HUDEP-2 (cell line): ENCODE data around the gene RALGAPB.
"Not testable (repeated sequence)": the region's sequence is repeated elsewhere in the genome, so short reads cannot be mapped to it uniquely, and the experiment has no call there.

ENCODE experiments used
- DNase-seq, 76 experiments: peaks; one replicate each; lab custom pipeline; 2025; ENCODE audit not compliant: unreplicated experiment in 76 of 76; lab: John Stamatoyannopoulos, UW

The RALGAPB gene

DNA sequence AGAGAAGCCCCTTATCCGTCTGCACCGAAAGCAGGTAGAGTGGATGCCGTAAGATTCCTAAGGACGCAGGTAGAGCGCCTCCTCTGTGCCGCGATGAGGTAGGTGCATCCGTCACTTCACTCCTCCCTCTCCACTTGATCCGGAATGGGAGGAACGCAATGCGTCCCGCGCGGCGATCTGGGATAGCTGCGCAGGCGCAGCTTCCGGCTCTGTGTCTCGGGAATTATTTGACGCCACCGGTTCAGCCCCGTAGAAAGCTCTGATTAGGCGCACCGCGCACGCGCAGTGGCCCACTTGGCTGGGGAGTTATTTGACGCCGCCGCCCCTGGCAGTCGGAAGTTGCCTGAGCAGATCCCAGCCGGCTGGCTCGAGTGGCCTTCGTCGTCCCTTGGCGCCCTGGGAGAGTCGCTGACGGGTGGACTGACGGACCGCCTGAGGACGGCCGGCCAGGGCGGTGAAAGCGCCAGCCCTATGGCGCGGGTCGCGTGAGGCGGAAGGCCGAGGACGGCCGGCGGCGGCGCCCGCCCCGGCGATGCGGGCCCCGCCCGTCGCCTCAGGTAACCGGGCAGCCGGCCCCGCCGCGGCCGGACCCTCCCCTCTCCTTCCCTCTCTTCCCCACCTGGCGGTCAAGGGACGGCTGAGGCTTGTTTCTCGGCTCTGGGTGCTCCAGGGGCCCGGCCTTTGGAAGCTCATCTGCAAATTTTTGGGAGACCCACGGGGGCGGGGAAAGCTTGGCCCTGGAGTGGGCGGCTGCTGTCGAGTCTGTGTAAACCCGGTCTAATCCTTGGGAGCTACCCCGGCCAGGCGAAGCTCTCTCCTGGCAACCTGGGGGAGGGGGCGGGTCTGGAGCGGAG, at the start of gene RALGAPB:
Gene RALGAPB, plus strand, starts transcription at position 331 of the 854 bp plus-strand sequence. CDS start 15,590 bp downstream, outside the sequence.
- peak in 75 of 76 experiments; percentile 49 to 99 (median 96) for DNase-seq

- DNase-seq: no peak
Observed at GRCh38 chr20:38423541-38423940, 49.1 kb upstream of the RALGAPB start.

GRCh38 chr20:38424401-38424800, 48.2 kb upstream of the RALGAPB start:
- DNase-seq: no peak

- DNase-seq: peak in 5 of 76 experiments; percentile 5 to 28 (median 11)
Observed at GRCh38 chr20:38426006-38426897, 46.4 kb upstream of the RALGAPB start.

DNA sequence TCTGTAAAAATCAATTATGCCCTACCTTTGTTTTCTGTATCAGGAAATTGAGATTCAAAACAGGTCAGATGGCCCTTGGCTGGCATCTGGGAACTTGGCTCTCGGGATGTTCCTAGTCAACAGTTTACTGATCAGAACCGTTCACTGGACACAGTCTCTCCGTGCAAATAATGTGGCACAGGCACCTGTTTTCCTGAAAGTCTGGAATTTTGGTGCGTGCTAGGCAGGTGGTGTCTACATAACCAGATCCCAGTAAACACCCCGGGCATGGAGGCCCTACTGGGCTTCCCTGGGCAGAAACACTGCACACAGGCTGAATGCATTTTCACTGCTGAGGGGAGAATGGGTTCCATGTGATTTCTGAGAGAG, 45.0 kb upstream of the RALGAPB start:
- no peak for DNase-seq

DNA sequence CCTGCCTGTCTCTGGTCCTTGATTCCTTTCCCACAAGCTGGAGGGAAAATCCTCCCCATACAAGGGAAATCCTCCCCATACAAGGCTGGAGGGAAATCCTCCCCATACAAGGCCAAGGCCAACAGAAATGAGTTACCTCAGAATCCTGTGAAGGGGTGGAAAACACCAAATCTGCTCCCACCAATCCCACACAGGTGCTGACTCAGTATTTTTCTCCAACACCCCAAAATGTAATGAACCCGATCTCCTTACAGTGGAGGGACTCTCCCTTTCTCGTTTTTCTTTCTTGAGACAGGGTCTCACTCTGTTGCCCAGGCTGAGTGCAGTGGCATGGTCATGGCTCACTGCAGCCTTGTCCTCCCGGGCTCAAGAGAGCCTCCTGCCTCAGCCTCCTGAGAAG, 43.8 kb upstream of the RALGAPB start:
- no peak for DNase-seq

DNA sequence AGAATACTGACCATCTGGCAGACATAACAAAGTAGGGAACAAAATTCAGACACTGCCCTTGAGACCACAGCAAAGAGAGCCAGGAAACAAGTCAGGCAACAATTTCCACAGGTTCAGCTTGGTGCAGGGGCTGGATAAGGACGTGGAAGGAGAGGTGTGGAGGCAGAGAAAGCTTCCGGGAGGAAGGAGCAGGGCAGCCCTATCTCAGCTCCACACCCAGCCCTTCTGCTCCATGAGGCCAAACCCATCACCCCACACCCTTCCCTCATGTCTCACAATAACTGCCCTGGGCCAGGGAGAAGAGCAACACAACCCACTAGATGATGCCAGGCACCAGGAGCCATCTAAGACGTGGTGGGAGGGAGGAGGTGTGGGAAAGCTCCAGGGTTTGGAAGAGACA, 43.3 kb upstream of the RALGAPB start:
- DNase-seq: peak in 48 of 76 experiments; percentile 8 to 72 (median 37)

GRCh38 chr20:38430679-38431325, 41.8 kb upstream of the RALGAPB start:
- no peak for DNase-seq

DNA sequence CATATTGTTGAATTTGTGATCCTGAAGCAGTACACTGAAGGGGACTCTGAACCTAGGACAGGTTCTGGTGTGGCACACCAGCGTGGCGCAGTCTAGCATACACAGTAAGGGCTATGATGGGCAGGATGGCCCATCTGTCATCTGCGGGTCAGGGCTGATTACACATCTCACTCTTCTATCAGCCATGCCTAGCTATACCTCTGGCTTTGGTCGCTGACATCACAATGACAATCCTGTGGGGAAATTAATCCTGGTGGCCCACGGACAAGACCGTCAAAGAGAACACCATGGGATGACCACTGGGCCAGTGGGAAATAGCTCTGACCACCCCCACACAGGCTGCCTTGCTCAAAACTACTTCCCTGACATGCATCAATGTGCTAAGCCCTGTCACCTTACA, 40.4 kb upstream of the RALGAPB start:
- no peak for DNase-seq

DNA sequence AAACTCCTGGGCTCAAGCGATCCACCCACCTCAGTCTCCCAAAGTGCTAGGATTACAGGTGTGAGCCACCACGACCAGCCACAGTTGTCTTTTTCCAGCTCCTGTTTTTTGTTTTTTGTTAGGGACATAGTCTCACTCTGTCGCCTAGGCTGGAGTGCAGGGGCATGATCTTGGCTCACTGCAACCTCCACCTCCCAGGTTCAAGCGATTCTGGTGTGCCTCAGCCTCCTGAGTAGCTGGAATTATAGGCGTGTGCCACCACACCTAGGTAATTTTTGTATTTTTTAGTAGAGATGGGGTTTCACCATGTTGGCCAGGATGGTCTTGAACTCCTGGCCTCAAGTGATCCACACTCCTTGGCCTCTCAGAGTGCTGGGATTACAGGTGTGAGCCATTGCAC, 39.8 kb upstream of the RALGAPB start:
- not testable (repeated sequence) for DNase-seq

GRCh38 chr20:38433304-38433972, 39.2 kb upstream of the RALGAPB start:
- peak in 1 of 76 experiments; percentile 10 for DNase-seq

DNA sequence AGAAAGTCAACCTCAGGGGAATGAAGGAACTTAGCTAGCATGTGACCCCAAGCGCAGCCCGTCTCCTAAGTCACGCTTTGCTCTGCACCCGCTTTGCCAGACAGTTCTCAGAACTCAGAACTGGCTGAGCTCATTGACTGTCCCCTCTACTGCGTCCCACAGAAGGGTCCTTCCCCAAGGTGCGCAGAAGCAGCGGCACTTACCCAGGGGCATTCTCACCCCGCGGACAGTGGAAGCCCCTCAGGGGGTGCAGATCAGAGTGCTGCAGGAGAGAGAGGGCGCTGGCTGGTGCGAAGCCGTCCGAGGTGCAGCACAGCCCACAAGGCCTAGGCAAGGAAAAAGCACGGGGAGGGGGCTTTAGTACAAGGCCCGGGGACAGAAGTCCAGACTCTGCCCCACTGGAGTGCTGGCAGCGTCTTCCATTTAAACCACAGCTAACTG, 38.3 kb upstream of the RALGAPB start:
- DNase-seq: peak in 9 of 76 experiments; percentile 17 to 49 (median 35)

DNA sequence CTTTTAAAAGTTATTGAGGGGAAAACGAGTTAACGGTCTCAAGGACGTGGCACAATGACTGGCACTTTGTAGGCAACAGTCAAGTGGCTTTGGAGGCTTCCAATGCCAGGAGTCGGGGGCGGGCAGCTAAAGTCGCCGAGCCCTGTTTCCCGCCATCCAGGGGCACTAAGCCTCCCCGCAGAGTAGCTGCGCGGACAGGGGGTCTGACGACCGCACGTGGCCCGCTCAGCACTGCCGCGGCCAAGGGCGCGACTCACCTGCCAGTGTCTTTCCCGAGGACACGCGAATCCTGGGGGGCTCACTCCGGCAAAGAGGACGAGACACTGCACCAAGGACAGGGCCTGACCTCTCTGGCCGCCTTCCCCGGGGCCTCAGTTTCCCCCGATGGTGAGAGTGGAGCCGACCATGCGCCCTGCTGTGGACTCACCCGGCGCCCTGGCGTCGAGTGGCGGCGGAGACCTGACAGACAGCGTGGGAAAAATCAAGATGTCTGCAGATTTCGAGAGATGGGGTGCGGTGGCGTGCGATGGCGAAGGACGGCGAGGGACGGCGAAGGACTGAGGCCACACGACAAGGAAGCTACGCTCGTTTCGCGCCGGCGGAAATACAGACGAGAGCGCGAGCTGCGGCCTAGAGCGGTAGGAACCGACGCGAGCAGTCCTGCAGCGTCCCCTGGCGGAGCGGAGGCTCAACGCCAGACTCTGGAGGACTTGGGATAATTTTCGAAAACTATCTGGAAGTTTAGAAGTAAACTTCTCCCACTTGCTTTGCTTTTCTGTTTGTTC, 37.7 kb upstream of the RALGAPB start, which contains the start of gene SNHG17:
Gene SNHG17, minus strand, starts transcription at position 559 of the 785 bp plus-strand sequence.
- peak in 75 of 76 experiments; percentile 21 to 91 (median 77) for DNase-seq

- no peak for DNase-seq
Observed at GRCh38 chr20:38435555-38435939, 37.1 kb upstream of the RALGAPB start.

GRCh38 chr20:38437796-38438195, 34.8 kb upstream of the RALGAPB start:
- no peak for DNase-seq

DNA sequence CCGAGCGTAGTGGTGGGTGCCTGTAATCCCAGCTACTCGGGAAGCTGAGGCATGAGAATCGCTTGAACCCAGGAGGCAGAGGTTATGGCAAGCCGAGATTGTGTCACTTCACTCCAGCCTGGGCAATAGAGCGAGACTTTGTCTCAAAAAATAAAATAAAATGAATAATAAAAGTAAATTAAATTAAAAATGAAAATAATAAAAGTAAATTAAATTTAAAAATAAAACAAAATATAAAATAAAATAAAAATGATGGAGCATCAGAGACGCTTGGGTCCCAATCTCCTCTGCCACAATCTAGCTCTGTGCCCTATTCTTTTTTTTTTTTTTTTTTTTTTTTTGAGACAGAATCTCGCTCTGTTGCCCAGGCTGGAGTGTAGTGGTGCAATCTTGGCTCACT, 31.5 kb upstream of the RALGAPB start:
- DNase-seq: not testable (repeated sequence)

- no peak for DNase-seq
Observed at GRCh38 chr20:38441916-38442315, 30.7 kb upstream of the RALGAPB start.

GRCh38 chr20:38445381-38445796, 27.3 kb upstream of the RALGAPB start:
- DNase-seq: no peak

DNA sequence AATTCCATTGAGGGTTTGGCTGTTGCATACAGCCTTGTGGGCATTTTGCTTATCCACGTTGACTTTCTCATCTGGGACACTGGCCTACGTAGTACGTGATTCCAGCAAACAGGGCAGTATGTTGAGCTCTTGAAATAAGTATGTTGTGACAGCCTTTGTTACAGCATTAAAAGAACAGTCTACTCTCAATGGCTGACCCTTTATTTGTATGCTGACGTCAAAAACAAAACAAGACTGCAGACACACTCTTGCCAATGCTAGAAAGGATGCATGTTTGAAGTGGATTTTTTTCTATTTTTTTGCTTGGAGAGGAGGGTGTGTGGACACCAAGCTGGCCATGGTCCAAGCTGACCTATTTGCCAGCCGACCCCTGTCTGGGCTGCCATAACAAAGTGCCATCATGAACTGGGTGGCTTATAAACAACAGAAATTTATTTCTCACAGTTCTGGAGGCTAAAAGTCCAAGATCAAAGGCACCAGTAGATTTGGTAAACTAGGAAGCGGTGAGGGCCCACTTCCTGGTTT, 26.7 kb upstream of the RALGAPB start:
- no peak for DNase-seq
